HepG2 (cell line): ENCODE measurements around the gene KRT79. TPM values are rescaled to one million over a fixed set of nuclear protein-coding genes. Genes with fewer than 3 reads are reported as not detected.

ENCODE experiments used
- ELF4 ChIP-seq: sonication (generic); formaldehyde crosslinking; IDR thresholded peaks from 2 replicates; pipeline ENCODE4 v1.5.0; 2020; ENCODE audit warnings: missing genetic modification reagents, mild to moderate bottlenecking, moderate library complexity, borderline replicate concordance
- GFI1 ChIP-seq: sonication (generic); formaldehyde crosslinking; IDR thresholded peaks from 2 replicates; pipeline ENCODE4 v1.5.0; 2020; ENCODE audit warnings: missing genetic modification reagents, mild to moderate bottlenecking, borderline replicate concordance
- KDM2A ChIP-seq: sonication (generic); formaldehyde crosslinking; IDR thresholded peaks from 2 replicates; pipeline ENCODE4 v1.4.0; 2020; ENCODE audit warnings: low read depth, missing genetic modification reagents, borderline replicate concordance
- MZF1 ChIP-seq: sonication (generic); formaldehyde crosslinking; IDR thresholded peaks from 2 replicates; pipeline ENCODE4 v1.8.1; 2023; ENCODE audit warnings: mild to moderate bottlenecking, missing genetic modification reagents, borderline replicate concordance
- RBAK ChIP-seq: sonication (generic); formaldehyde crosslinking; IDR thresholded peaks from 2 replicates; pipeline ENCODE4 v1.5.1; 2020; ENCODE audit warnings: mild to moderate bottlenecking, missing genetic modification reagents
- RELA ChIP-seq: sonication (generic); formaldehyde crosslinking; IDR thresholded peaks from 2 replicates; pipeline ENCODE4 v1.4.0; 2020; ENCODE audit warnings: missing genetic modification reagents
- SRSF9 ChIP-seq: fragments of 200-400 bp; formaldehyde crosslinking; IDR thresholded peaks from 2 replicates; pipeline ENCODE4 v1.6.1; 2018; ENCODE audit warnings: borderline replicate concordance, mild to moderate bottlenecking, low read depth, low read length; ENCODE audit not compliant: insufficient read depth, poor library complexity, severe bottlenecking
- SSRP1 ChIP-seq: IDR thresholded peaks from 2 replicates; pipeline ENCODE4 v1.6.1; 2016; ENCODE audit warnings: control low read depth
- TOE1 ChIP-seq: sonication (generic); formaldehyde crosslinking; IDR thresholded peaks from 2 replicates; pipeline ENCODE4 v1.4.0; 2020; ENCODE audit warnings: mild to moderate bottlenecking, missing genetic modification reagents
- ZFP62 ChIP-seq: sonication (generic); formaldehyde crosslinking; IDR thresholded peaks from 2 replicates; pipeline ENCODE4 v1.4.0; 2020; ENCODE audit warnings: missing genetic modification reagents
- ZNF296 ChIP-seq: sonication (generic); formaldehyde crosslinking; conservative IDR thresholded peaks from 2 replicates; pipeline ENCODE4 v1.5.0; 2020; ENCODE audit warnings: mild to moderate bottlenecking, missing genetic modification reagents
- ZNF446 ChIP-seq: sonication (generic); formaldehyde crosslinking; IDR thresholded peaks from 2 replicates; pipeline ENCODE4 v1.5.0; 2020; ENCODE audit warnings: mild to moderate bottlenecking, missing genetic modification reagents
- ZNF747 ChIP-seq: sonication (generic); formaldehyde crosslinking; IDR thresholded peaks from 2 replicates; pipeline ENCODE4 v1.8.1; 2023; ENCODE audit warnings: missing genetic modification reagents, mild to moderate bottlenecking, borderline replicate concordance
- ZNF75D ChIP-seq: sonication (generic); formaldehyde crosslinking; IDR thresholded peaks from 2 replicates; pipeline ENCODE4 v1.8.1; 2023; ENCODE audit warnings: missing genetic modification reagents, mild to moderate bottlenecking, borderline replicate concordance
- ZNF782 ChIP-seq: sonication (generic); formaldehyde crosslinking; IDR thresholded peaks from 2 replicates; pipeline ENCODE4 v1.4.0; 2020; ENCODE audit warnings: missing genetic modification reagents, mild to moderate bottlenecking, borderline replicate concordance
- polyA plus RNA-seq, 8 experiments: library from polyadenylated mRNA; depleted of rRNA in 3 of 8; stranded (reverse) in 7 of 8; unstranded in 1 of 8; fragments of >200 nt; fragmentation: Illumina TruSeq in 4 of 8; extraction: Trizol in 4 of 8; gene quantifications; 2 replicates each; pipeline versions ENCODE4 v1.2.1 to v1.2.3, GENCODE V29; 2011 to 2016; ENCODE audit warnings: low read depth in 4 of 8, missing spikeins in 1 of 8, mixed read lengths in 1 of 8; ENCODE audit not compliant: insufficient read depth in 1 of 8
- total RNA-seq, 5 experiments: library from RNA; depleted of rRNA; stranded (reverse); fragments of >200 nt; fragmentation: Illumina TruSeq; extraction: Trizol; gene quantifications; 2 replicates each; pipeline ENCODE4 v1.2.3, GENCODE V29; 2016; ENCODE audit warnings: low read depth in 1 of 5
- TF ChIP-seq, protein P1 (sequence below): sonication (generic); formaldehyde crosslinking; IDR thresholded peaks from 2 replicates; pipeline ENCODE4 v1.4.0; 2020; ENCODE audit warnings: missing genetic modification reagents; ENCODE audit errors: not compliant biosample characterization
- TF ChIP-seq, protein P2 (sequence below): sonication (generic); formaldehyde crosslinking; IDR thresholded peaks from 2 replicates; pipeline ENCODE4 v1.5.0; 2020; ENCODE audit warnings: mild to moderate bottlenecking, missing genetic modification reagents
- TF ChIP-seq, protein P3 (sequence below): IDR thresholded peaks from 2 replicates; pipeline ENCODE4 v1.6.1; 2016; ENCODE audit warnings: low read depth, missing genetic modification reagents, missing compliant biosample characterization
- TF ChIP-seq, protein P4 (sequence below): sonication (generic); formaldehyde crosslinking; IDR thresholded peaks from 2 replicates; pipeline ENCODE4 v1.4.0; 2020; ENCODE audit warnings: mild to moderate bottlenecking, missing genetic modification reagents

The KRT79 gene
- total and polyA plus RNA-seq, 2 of the 13 experiments (the other 11 are each of a cell fraction or from before 2014, with no cell fraction given) = 0.09 TPM; not detected in 1

DNA sequence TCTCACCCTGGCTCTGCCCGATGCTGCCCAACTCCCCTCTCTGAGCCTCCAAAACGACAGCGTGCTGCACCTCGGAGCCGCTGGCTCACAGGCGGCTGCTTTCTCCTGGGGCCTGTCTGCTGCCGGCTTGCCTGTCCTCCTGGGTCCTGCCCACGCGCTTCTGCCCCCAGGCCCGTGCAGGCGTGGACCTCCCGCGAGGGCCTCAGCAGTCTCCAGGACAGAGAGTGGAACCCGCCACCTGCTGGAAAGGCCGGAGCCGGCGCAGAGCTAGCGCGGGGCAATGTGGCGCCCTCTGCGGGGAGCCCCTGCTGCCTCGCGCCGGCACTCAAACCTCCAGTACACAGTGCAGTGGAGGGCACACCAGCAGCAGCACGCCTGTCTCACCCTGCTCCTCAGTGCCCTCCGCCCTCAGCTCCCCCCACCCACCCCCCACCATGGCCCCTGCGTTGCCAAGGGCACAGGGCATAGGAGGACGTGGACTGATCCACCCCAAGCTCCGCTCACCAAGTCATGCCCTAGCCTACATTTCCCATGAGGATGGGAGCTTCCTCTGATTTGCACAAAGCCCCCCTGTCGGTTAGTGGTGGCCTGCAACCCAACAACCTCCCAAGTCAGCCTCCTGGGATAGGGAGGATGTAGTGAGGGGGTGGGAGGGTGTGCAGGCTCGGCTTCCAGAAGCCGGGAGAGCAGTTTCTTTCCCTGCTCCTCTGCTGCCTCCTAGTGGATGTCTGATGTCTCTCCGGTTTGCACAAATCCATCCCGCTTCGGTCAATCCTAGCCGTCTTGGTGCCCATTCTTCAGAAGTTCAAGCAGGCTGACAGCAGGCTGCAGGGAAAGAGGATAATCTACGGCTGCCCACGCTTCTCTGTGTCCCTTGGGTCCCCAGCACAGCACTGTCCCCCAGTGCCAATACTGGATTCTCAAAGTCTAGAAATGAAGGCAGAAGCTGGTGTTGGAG lies 45.6 kb upstream of the KRT79 start (continued):
- TF ChIP-seq, protein P1, sequence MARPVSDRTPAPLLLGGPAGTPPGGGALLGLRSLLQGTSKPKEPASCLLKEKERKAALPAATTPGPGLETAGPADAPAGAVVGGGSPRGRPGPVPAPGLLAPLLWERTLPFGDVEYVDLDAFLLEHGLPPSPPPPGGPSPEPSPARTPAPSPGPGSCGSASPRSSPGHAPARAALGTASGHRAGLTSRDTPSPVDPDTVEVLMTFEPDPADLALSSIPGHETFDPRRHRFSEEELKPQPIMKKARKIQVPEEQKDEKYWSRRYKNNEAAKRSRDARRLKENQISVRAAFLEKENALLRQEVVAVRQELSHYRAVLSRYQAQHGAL (CRISPR knock-in tag) = no peak
- no peak; the same call in 1 of the 2 replicates for TF ChIP-seq ZNF782 (CRISPR knock-in tag)
- TF ChIP-seq TOE1 (CRISPR knock-in tag) = no peak
- TF ChIP-seq, protein P2, sequence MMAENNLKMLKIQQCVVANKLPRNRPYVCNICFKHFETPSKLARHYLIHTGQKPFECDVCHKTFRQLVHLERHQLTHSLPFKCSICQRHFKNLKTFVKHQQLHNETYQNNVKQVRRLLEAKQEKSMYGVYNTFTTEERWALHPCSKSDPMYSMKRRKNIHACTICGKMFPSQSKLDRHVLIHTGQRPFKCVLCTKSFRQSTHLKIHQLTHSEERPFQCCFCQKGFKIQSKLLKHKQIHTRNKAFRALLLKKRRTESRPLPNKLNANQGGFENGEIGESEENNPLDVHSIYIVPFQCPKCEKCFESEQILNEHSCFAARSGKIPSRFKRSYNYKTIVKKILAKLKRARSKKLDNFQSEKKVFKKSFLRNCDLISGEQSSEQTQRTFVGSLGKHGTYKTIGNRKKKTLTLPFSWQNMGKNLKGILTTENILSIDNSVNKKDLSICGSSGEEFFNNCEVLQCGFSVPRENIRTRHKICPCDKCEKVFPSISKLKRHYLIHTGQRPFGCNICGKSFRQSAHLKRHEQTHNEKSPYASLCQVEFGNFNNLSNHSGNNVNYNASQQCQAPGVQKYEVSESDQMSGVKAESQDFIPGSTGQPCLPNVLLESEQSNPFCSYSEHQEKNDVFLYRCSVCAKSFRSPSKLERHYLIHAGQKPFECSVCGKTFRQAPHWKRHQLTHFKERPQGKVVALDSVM (CRISPR knock-in tag) = peak; percentile 65; the same call in 1 of the 2 replicates
- TF ChIP-seq ZNF446 (CRISPR knock-in tag) = no peak
- no peak for TF ChIP-seq ZFP62
- TF ChIP-seq, protein P3, sequence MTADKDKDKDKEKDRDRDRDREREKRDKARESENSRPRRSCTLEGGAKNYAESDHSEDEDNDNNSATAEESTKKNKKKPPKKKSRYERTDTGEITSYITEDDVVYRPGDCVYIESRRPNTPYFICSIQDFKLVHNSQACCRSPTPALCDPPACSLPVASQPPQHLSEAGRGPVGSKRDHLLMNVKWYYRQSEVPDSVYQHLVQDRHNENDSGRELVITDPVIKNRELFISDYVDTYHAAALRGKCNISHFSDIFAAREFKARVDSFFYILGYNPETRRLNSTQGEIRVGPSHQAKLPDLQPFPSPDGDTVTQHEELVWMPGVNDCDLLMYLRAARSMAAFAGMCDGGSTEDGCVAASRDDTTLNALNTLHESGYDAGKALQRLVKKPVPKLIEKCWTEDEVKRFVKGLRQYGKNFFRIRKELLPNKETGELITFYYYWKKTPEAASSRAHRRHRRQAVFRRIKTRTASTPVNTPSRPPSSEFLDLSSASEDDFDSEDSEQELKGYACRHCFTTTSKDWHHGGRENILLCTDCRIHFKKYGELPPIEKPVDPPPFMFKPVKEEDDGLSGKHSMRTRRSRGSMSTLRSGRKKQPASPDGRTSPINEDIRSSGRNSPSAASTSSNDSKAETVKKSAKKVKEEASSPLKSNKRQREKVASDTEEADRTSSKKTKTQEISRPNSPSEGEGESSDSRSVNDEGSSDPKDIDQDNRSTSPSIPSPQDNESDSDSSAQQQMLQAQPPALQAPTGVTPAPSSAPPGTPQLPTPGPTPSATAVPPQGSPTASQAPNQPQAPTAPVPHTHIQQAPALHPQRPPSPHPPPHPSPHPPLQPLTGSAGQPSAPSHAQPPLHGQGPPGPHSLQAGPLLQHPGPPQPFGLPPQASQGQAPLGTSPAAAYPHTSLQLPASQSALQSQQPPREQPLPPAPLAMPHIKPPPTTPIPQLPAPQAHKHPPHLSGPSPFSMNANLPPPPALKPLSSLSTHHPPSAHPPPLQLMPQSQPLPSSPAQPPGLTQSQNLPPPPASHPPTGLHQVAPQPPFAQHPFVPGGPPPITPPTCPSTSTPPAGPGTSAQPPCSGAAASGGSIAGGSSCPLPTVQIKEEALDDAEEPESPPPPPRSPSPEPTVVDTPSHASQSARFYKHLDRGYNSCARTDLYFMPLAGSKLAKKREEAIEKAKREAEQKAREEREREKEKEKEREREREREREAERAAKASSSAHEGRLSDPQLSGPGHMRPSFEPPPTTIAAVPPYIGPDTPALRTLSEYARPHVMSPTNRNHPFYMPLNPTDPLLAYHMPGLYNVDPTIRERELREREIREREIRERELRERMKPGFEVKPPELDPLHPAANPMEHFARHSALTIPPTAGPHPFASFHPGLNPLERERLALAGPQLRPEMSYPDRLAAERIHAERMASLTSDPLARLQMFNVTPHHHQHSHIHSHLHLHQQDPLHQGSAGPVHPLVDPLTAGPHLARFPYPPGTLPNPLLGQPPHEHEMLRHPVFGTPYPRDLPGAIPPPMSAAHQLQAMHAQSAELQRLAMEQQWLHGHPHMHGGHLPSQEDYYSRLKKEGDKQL = no peak
- no peak for TF ChIP-seq RELA
- no peak for TF ChIP-seq ZNF75D
- TF ChIP-seq, protein P4, sequence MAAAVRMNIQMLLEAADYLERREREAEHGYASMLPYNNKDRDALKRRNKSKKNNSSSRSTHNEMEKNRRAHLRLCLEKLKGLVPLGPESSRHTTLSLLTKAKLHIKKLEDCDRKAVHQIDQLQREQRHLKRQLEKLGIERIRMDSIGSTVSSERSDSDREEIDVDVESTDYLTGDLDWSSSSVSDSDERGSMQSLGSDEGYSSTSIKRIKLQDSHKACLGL = peak; percentile 63; the same call in 1 of the 2 replicates
- TF ChIP-seq ELF4 (CRISPR knock-in tag) = no peak
- no peak for TF ChIP-seq MZF1 (CRISPR knock-in tag)
- TF ChIP-seq SSRP1 = no peak
- no peak for TF ChIP-seq RBAK
- TF ChIP-seq KDM2A (CRISPR knock-in tag) = peak; percentile 96
- TF ChIP-seq GFI1 (CRISPR knock-in tag) = no peak
- TF ChIP-seq ZNF296 = no peak
- TF ChIP-seq SRSF9 = no peak
- peak; percentile 26; the same call in 1 of the 2 replicates for TF ChIP-seq ZNF747 (CRISPR knock-in tag)
